Colonic mucosa (tissue), 4 donors: ENCODE data around the gene RNH1. TPM values are rescaled to one million over a fixed set of nuclear protein-coding genes. Genes with fewer than 3 reads are reported as not detected.

Source experiments
- DNase-seq: peaks from one replicate; pipeline ENCODE4 v3.0.0-alpha.2; 2020
- H3K27ac ChIP-seq: fragments of 200-600 bp; one replicate; pipeline ENCODE4 v1.8.0; 2021
- H3K27me3 ChIP-seq: fragments of 200-600 bp; one replicate; pipeline ENCODE4 v1.8.0; 2021
- H3K36me3 ChIP-seq: fragments of 200-600 bp; one replicate; pipeline ENCODE4 v1.8.0; 2021
- H3K4me1 ChIP-seq: fragments of 200-600 bp; one replicate; pipeline ENCODE4 v1.8.0; 2021; ENCODE audit warnings: mild to moderate bottlenecking
- H3K4me3 ChIP-seq: fragments of 200-600 bp; one replicate; pipeline ENCODE4 v1.8.0; 2021
- H3K9ac ChIP-seq, 2 donors: one replicate each; pipeline ENCODE4 v1.7.0; 2013; ENCODE audit warnings: control low read depth in 2 of 2, low read depth in 2 of 2, low read length in 2 of 2
- H3K9me3 ChIP-seq: fragments of 200-600 bp; one replicate; pipeline ENCODE4 v1.8.0; 2021
- CTCF ChIP-seq: fragments of 200-600 bp; IDR thresholded peaks from one replicate; pipeline ENCODE4 v1.8.0; 2022; ENCODE audit warnings: antibody characterized with exemption, mild to moderate bottlenecking
- intact Hi-C: fragments of 100-400 bp; cut with DNase I; formaldehyde crosslinking; loops from one replicate; pipeline ENCODE4 v1.14.1; 2022
- total RNA-seq, 2 donors: library from RNA; stranded (reverse); fragmentation: NEBNext Ultra II Directional in 1 of 2; extraction: Animal tissue kit (Norgen Biotek cat#: 25700) in 1 of 2; gene quantifications; one replicate each; pipeline ENCODE4 v1.2.1, GENCODE V29; 2021
- donor health status: healthy.
- donor health status: DM: no; HTN: no; CAD: no.
- donor health status: DM: no; HTN: no; CAD: no.

Gene RNH1
- total RNA-seq, 2 donors from 2014 or later: 106 to 140 TPM

GRCh38 chr11:497565-498296 is 9.3 kb downstream of the RNH1 start:
- Histone ChIP-seq H3K27me3 (no peaks in the 10 kb centered on the region), H3K27ac (no peak overlapping the region), H3K4me3 (no peak overlapping the region), H3K9ac (no peak overlapping the region), H3K9me3 (no peaks in the 10 kb centered on the region), H3K36me3 (peaks cover 36% of the 10 kb centered on the region), H3K4me1 (no peaks in the 10 kb centered on the region)
- intact Hi-C loops: no loop called here
- TF ChIP-seq CTCF: no peak
- no peak for DNase-seq

GRCh38 chr11:496834-497564 is 10.0 kb downstream of the RNH1 start:
- no peak overlapping the region for H3K9ac ChIP-seq
- no peak for TF ChIP-seq CTCF
- H3K27me3 ChIP-seq: no peaks in the 10 kb centered on the region
- no peaks in the 10 kb centered on the region for H3K9me3 ChIP-seq
- peaks cover 36% of the 10 kb centered on the region for H3K36me3 ChIP-seq
- no peak for DNase-seq
- intact Hi-C loops: no loop called here
- no peak overlapping the region for H3K4me3 ChIP-seq
- H3K27ac ChIP-seq: no peak overlapping the region
- H3K4me1 ChIP-seq: no peaks in the 10 kb centered on the region

- Histone ChIP-seq H3K4me3 (no peak overlapping the region), H3K4me1 (no peaks in the 10 kb centered on the region), H3K36me3 (peaks cover 36% of the 10 kb centered on the region), H3K9me3 (no peaks in the 10 kb centered on the region), H3K9ac (no peak overlapping the region), H3K27ac (no peak overlapping the region), H3K27me3 (no peaks in the 10 kb centered on the region)
- no peak for TF ChIP-seq CTCF
- no peak for DNase-seq
- intact Hi-C loops: no loop called here
Observed at GRCh38 chr11:495537-495931, 11.5 kb downstream of the RNH1 start.

GRCh38 chr11:494761-495536 is 12.1 kb downstream of the RNH1 start:
- Histone ChIP-seq H3K36me3 (peaks cover 33% of the 10 kb centered on the region), H3K9me3 (no peaks in the 10 kb centered on the region), H3K4me3 (no peak overlapping the region), H3K4me1 (no peaks in the 10 kb centered on the region), H3K9ac (no peak overlapping the region), H3K27ac (no peak overlapping the region), H3K27me3 (no peaks in the 10 kb centered on the region)
- TF ChIP-seq CTCF: no peak
- no peak for DNase-seq
- intact Hi-C loops: no loop called here

GRCh38 chr11:492427-493226 is 14.4 kb downstream of the RNH1 start:
- Histone ChIP-seq H3K27ac (no peak overlapping the region), H3K36me3 (peaks cover 11% of the 10 kb centered on the region), H3K9ac (no peak overlapping the region), H3K9me3 (no peaks in the 10 kb centered on the region), H3K4me3 (no peak overlapping the region), H3K4me1 (no peaks in the 10 kb centered on the region), H3K27me3 (no peaks in the 10 kb centered on the region)
- no peak for DNase-seq
- TF ChIP-seq CTCF: no peak
- intact Hi-C loops: no loop called here
